GM21423 (cell line): ENCODE results near the gene LBP.
"Not testable (repeated sequence)": the region's sequence is repeated elsewhere in the genome, so short reads cannot be mapped to it uniquely, and the experiment has no call there.

Experiments used
- ATAC-seq: cut with Tn5 transposase; IDR thresholded peaks from one replicate; pipeline ENCODE4 v1.9.1; 2021; ENCODE audit warnings: mild to moderate bottlenecking, moderate library complexity; ENCODE audit not compliant: unreplicated experiment

Gene LBP

DNA sequence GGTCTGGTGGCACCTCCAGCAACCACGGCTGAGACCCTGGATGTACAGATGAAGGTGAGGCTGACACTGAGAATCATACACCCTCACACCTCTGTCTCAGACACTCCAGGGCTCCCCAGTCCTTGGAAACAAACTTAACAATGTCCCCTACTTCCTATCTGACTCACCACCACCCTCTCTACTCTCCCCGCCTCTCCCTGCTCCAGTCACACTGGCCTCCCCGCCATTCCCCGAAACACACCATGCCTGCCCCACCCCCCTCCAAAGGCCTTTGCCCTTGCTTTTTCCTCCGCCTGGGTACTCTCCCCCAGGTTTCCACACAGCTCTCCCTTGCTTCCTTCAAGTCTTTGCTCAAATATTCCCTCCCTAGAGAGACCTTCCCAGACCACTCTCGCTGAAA lies 26.1 kb upstream of the LBP start:
- ATAC-seq = no peak

DNA sequence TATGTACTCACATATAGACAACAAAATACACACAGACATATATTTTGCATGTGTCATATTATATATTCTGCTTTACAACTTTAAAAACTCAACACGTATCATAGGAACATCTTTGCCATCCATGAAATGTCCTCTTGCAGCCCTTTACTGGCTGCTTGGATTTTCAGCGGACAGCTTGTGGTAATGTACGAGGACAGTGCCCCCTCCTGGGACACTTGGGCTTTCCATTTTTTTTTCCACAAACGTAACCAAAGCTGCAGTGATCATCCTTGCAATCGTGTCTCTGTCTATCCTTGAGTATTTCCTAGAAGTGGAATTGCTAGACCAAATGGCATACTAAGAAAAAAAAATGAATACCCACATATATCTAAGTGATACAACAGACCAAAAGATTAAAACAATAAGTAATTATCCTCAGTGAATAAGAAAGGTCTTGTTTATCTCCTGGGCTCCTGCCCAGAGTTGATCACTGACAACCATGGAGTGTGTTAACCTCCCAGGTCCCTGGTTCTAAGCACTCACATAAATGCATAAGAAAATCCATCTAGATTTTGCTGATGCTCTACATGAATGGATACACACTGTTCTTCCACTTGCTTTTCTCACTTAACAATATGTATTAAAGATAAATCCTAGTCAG lies 24.2 kb upstream of the LBP start:
- ATAC-seq = no peak

DNA sequence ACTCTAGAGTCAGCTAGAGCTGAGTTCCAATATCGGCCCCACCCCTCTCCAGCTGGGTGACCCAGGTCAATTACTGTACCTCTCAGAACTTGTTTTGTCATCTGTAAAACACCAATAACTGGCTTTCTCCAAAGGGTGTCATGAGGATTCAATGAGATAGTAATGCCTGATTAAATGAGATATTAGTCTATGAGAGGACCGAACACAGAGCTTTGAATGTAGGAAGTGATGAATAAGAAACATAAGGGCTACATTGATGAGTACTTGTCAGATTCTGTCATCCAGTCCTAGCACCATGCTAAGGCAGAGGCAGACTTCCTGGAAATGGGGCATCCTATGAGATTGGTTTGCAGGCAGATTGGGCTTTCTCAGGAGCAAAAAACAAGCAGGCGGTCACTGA lies 22.1 kb upstream of the LBP start:
- ATAC-seq = no peak

DNA sequence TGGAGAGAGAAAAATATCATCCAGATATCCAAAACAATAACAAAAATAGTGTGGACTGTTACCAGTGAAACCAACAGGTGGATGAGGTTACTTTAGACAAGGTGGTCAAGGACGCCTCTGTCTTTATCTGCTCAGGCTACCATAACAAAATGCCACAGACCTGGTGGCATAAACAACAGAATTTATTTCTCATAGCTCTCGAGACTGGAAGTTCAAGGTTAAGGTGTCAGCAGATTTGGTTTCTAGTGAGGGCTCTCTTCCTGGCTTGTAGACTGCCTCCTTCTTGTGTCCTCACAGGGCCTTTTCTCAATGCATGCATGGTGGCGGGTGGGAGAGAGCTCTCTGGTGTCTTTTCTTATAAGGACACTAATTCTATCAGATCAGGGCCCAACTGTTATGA lies 21.1 kb upstream of the LBP start:
- no peak for ATAC-seq

DNA sequence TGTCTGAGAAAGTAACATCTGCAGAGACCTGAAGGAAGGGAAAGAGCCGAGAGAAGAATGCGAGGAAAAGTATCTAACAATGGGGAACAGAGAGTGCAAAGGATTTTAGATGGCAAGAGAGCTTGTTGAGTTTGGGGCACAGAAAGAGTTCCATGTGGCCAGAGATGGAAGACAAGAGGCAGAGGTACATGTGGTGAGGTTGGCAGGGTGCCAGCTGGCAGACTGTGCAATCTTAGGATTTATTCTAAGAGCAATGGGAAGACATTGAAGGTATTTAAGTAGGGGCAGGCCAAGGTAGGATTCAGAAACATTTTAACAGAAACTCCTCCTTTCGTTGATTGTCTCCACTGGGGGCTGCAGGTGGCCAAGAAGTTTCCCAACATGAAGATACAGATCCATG lies 20.4 kb upstream of the LBP start:
- ATAC-seq = no peak

DNA sequence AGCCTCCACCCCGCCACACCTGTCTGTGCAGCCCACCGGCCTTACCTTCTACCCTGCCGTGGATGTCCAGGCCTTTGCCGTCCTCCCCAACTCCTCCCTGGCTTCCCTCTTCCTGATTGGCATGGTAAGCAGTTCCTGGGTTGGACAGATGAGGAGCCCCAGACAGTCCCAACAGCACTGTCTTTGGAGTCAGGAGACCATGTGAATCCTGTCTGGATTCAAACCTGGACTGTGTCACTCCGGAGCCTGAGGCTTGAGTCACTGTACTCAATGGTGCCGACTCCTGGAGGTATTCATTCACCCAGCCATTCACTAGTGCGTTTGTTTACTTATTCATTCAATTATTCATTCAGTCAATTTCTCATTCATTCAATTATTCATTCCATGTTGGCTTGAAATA lies 20.0 kb upstream of the LBP start:
- no peak for ATAC-seq

DNA sequence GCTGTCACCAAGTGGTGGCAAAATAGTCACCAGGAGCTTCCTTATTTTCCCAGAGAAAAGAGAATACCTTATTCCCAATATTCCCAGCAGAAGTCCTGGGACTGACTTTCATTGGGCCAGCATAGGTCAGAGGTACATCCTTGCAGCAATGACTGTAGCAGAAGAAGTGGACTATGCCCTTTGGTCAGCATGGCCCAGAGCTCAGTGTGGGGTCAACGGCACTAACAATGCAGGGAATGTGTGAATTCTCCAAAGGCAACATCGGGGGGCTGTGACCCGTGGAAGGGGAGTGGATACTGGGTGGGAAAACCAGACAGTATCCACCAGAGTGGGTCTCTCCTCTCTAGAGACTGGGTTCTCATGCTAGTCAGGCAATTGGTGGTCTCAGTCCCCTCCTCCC lies 15.6 kb upstream of the LBP start:
- no peak for ATAC-seq

DNA sequence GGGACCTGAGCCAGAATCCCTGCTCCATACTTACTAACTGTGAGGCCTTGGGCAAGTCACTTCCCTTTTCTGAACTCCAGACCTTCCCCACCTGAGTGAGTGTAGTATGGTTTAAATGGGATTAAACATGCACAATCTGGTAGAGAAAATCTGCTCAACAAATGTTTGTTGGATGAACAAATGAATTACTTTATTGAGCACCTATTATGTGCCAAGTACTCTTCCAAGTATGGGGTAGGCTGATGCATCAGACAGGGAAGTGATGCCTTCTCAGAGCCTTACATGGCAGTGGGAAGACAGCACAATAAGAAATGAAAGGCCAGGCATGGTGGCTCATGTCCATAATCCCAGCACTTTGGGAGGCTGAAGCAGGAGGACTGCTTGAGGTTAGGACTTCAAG lies 15.0 kb upstream of the LBP start:
- no peak for ATAC-seq

DNA sequence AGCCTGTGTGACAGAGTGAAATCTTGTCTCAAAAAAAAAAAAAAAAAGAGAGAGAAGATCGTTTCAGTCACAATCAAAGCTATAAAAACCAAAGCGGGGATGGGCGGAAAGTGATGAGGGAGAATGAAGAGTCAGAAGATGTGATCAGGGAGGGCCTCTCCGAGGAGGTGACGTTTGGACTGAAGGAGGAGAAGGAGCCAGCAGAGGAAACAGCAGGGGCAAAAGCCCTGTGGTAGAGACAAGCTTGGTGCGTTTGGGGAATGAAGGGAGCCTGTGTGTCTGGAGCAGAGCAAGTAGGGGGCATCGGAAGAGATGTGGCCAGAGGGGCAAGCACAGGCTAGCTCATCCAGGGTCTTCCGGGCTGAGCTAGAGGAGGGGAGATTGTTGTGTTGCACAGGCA lies 14.5 kb upstream of the LBP start:
- no peak for ATAC-seq

DNA sequence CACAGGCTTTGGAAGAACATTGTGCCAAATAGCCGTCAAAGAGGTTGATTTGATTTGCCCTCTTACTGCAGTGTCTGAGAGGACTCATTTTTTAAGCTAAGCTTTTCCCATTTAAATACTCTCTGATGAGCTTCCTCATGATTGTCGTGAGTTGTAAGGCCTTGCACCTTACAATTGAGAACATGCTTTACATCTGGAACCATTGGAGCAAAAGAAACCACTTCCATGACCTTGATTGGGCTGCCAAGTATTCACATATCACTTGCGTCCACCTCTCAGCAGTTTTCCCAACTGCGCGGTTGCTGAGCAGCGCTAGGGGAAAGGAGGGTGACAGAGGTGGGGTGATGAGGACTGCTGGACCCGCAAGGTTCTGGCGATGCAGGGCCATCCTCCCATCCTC lies 12.3 kb upstream of the LBP start:
- no peak for ATAC-seq

DNA sequence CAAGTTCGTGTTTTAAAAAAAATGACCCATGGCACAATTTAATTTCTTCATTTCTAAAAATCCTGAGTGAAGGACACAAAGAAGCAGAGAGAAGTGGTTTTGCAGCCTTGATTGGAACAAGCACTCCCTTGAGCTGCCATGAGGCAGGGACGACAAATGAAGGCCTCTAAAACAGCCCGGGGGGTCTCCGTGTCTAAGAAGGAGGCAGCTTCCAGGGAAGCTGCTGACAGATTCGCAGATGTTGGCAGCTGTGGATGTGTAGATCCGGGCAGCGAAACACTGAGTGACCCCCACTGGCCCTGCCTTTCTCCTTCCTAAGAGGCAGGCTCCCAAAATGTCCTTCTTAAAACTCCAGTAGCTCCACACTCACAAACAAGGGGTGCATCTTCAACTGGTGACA lies 9.6 kb upstream of the LBP start:
- ATAC-seq = no peak

DNA sequence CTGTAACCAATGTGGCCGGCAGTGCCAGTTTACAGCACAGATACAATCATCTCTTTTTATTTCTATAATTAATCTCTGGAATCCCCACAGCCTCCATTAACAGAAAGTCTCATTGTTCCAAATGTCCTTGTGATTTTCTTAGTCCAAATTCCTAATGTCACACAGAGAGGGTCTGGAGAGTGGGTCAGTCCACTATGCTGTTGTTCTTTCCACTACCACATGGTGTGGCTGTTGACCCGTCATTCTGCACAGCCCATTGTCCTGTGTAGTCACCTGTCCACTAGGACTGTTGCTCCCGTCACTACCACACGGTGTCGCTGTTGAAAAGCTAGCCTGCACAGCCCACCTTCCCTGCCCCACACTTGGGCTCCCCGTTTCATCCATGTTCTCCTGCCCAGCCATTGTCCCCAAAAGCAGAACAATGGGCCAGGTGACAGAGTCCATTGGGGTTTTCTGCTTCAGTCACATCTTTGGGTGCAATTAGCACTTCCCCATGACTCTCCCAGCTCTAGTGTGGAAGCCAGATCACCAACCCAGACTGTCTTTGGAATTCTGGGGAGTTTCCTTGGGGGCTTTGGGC lies 8.6 kb upstream of the LBP start:
- no peak for ATAC-seq

DNA sequence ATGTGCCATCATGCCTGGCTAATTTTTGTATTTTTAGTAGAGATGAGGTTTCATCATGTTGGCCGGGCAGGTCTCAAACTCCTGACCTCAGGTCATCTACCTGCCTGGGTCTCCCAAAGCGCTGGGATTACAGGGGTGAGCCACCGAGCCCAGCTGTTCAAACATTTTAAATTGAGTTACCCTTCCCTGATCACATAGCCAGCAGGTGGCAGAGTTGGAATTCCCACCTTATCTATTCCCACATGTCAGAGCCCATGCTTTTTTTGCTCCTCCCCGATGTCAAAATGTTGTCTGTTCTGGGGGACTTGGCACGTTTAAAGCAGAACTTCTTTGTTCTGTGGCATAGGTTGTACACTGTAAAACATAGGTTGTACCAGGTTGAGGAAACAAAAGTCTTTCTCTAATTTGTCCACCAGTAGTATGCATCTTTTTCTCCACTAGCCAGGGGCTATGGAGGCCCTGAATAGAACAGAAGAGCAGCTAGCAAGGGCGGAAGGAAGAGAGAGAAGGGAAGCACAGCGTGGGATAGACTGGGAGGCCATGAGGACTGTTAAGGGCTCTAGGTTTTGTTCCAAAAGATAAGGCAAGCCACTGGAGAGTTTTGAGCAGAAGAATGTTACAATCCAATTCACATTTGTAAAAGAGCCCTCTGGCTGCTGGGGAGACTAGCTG lies 7.3 kb upstream of the LBP start:
- no peak for ATAC-seq

DNA sequence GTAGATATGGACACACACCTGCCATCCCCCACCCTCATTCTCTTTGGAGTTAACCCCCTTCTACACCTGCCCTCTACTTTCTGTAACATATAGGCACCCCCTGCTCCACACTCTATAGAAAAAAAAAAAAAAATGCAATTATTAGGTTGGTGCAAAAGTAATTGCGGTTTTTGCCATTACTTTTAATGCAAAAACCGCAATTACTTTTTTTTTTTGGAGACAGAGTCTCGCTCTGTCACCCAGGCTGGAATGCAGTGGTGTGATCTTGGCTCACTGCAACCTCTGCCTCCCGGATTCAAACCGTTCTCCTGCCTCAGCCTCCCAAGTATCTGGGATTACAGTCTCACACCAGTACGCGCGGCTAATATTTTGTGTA lies 6.8 kb upstream of the LBP start:
- not testable (repeated sequence) for ATAC-seq

DNA sequence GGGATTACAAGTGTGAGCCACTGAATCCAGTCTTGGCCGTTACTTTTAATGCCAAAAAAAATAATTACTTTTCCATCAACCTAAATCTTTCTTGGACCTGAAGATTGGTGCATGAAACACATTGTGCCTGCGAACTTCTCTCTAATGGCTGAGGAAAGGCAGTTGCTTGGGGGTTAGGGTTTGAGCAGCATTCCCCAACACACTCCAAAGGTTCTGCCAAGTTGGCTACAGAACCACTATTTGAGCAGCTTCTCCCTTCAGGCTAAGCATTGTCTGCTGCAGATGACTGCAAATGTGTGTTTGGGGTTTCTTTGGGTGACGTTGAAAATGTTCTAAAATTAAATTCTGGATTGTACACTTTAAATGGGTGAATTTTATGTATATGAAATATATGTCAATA lies 6.3 kb upstream of the LBP start:
- ATAC-seq = no peak

DNA sequence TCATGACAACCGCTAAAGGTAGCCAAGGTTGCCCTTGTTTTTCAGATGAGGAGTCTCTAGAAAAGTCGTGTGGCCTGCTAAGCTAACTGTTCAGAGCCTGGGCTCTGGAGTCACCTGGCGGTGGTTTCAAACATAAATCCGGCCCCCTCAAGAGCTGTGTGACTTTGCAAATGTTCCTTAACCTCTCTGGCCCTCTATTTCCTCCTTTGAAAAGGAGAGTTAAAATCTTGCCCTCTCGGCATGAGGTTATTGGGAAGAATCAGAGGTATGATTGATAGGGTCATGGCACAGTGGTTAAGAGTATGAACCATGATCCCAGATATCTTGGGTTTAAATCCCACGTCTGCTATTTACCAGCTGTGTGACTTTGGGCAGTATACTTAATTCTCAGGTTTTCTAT lies 5.6 kb upstream of the LBP start:
- no peak for ATAC-seq

DNA sequence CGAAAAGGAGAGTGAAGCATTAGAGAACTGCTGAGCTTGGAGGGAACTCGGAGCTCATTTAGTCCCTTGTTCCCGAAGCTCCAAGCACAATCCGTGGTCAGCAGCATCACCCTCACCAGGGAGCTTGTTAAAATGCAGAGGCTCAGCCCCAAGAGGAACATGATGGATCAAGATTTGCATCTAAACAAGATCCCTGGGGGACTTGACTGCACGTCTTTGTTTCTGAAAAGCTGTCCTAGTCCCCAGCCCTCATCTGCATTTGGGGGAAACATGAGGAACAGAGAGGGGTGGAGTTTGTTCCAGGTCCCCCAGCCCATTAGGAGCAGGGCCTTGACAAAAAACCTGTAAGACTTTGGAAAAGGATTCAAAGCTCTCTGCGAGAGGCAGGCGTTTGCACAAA lies 4.1 kb upstream of the LBP start:
- ATAC-seq = no peak

DNA sequence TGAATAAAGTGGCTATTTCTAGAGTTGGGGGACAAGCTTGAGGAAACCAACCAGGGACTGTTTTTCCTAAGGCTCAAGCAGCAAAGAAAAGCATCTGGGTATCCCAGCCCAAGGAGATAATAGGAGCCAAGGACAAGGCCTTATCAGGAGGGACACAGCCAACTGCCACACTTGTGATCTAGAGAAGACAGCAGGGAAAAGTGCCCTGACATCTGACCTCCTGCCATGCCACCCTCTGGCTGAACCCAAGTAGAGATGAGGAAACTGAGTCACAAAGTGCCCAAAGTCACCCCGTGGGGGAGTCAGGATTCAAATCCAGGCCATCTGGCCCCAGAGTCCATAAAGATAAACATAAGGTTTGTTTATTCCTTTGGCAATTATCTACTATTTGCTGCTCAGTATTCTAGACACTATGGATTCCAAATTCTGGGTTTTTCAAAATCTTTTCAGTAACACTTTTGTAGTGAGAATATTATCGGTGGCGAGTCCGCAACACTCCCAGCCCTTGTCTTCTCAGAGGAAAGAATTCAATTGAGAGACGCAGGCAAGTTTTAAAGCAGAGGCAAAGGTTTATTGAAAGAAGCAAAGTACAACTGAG lies 3.5 kb upstream of the LBP start:
- no peak for ATAC-seq

DNA sequence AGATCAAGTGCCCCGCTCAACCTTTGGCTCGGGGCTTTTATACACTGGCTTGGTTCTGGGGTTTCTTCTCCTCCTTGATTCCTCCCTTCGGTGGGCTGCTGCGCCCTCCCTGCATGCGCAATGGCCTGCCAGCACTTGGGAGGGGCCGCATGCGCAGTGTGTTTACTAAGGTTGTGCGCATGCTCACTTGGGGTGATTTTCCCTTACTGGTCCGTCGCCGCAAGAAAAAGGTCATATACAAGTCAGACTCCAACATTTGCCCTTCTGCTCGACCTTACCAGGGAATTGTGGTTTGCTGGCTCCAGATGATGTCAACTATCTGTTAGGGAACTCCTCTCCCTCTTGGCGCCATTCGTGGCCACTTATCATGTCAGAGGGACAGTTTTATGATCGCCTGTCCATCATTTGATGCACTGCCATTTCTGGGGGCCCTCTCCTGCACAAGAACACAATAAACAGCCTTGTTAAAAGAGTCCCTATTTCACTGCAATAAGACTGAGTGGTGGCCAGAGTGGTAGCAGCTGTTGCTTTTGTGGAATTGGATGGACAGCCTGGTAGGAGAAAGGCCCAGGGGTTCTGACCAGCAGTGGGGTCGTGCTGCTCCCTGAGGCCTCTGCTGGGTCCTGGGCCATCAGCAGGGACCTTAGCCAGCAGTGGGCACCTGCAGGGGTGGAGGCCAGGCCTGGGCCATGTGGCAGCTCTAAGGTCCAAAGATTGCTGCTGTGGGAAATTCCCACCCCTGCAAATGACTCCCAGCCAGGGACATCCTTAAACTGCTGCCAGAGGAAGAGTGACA lies 2.8 kb upstream of the LBP start:
- ATAC-seq = no peak

DNA sequence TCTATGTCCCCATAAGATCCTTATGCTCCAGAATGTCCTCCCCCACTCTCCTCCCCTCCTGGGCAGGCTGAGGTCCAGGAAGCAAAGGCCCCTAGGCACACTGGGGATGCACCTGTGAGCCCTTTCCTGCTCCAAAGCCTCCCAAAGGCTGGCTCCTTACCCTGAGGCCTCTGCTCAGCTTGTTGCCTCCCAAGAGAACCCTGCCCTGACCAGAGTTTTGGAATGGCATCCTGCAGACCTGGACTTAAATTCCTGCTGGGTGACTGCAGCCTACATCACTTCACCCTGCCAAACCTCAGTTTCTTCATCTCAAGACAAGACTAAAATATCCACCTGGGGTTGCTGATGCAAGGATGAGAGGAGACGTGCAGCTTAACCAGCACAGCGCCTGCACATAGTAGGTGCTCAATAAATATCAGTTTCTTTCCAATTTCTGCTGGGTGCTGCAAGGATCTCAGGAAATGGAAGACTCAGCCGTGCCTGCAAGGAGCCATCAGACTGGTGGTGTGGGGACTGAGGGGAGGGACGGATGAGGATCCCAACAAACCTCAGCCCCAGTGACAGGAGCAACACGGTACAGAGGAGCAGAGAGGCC lies 2.1 kb upstream of the LBP start:
- ATAC-seq = no peak

DNA sequence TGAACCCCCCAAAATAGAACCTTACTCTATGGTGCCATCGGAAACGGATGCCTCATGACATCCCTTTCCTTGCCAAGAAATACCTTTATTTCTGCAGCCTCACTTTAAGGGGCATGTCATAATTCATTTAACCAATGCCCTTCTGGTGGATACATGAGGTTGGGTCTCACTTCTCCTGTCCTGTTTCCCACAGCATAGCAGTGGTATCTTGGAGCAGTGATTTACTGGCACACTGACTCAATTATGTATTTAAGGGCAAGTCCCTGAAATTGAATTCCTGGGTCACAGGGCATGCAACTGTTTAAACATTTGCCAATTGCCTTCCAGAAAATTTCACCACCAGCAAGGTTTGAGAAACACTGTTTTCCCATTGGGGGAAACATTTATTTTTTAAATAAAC lies 639 bp upstream of the LBP start:
- no peak for ATAC-seq
